Measurements from ENCODE around the gene ZNF575. TPM values are rescaled to one million over a fixed set of nuclear protein-coding genes. Genes with fewer than 3 reads are reported as not detected.

Gene ZNF575
- total and polyA plus RNA-seq, 2 donors (not counting 3 experiments of a cell fraction or from before 2014, with no cell fraction given): 0.57 to 3.0 TPM

DNA sequence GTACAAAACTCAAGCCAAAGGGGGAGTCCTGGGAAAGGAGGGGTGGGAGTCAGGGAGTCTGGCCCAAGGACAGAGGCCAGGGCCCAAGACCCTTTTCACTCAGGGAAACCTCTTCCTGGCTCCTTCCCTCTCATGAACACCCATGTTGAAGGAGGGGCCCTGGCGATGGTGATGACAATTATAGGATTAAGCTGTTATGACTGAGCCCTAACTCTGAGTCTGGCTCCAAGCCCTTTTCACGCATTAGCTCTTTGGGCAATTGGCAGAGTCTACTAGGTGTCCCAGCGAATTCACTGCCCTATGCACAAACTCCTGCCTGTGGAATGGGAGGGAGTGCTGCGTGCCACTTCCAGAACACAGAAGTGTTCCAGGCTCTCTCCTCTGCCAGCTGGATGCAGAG lies 20.7 kb downstream of the ZNF575 start:
- intact Hi-C loops (cut with micrococcal nuclease): loop anchor here (2.0 kb wide), 1 partner anchor 19 kb away; no protein-coding TSS in a partner anchor
- no peaks in the 10 kb centered on the region for H3K4me1 ChIP-seq (ENCODE audit: control insufficient read depth, extremely low read depth, insufficient read depth, low read length)
- no peak overlapping the region for H2AFZ ChIP-seq (ENCODE audit: low read depth, low read length)
- no peak overlapping the region for H3K4me3 ChIP-seq (replicated peaks in 1 of 3; ENCODE audit: insufficient read depth in 1 of 3, low read depth in 1 of 3, low read length in 3 of 3)
- H3K27me3 ChIP-seq (ENCODE audit: control insufficient read depth in 2 of 2, insufficient read depth in 2 of 2, low read length in 2 of 2): no peaks in the 10 kb centered on the region
- H3K27ac ChIP-seq (ENCODE audit: insufficient read depth, low read depth, low read length): no peak overlapping the region
- ChIA-PET CTCF (interaction anchor here (4.1 to 6.6 kb wide), 2 partner anchors 18 to 42 kb away, joined by 69 to 158 read pairs; partner anchors contain the start of genes IRGQ, ZNF575 and ZNF576), POLR2A (no interaction called here)
- no TSS peak for BruUV-seq (replicated peaks)
- TF ChIP-seq FOS (IDR thresholded peaks at IDR 0.05; ENCODE audit: borderline replicate concordance, insufficient read depth, low read length): no peak
- TF ChIP-seq EZH2 (IDR thresholded peaks at IDR 0.05; ENCODE audit: borderline replicate concordance, low read depth, low read length, severe bottlenecking): no peak
- no peak for TF ChIP-seq MYC (IDR thresholded peaks at IDR 0.05; ENCODE audit: low read depth, low read length)
- TF ChIP-seq GATA2 (IDR thresholded peaks at IDR 0.05; ENCODE audit: insufficient read depth, insufficient read length, low read depth, low read length): no peak
- TF ChIP-seq POLR2AphosphoS5 (IDR thresholded peaks at IDR 0.05; ENCODE audit: insufficient read depth, low read depth, low read length): no peak
- TF ChIP-seq, protein P1, sequence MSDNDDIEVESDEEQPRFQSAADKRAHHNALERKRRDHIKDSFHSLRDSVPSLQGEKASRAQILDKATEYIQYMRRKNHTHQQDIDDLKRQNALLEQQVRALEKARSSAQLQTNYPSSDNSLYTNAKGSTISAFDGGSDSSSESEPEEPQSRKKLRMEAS (IDR thresholded peaks at IDR 0.05; ENCODE audit: insufficient read depth, insufficient read length): no peak
- no peak for DNase-seq (ENCODE audit: low read depth, low spot score)
- H3K9me3 ChIP-seq (replicated peaks; ENCODE audit: control insufficient read depth, insufficient read depth, low read length): no peaks in the 10 kb centered on the region
- H3K9me1 ChIP-seq (replicated peaks; ENCODE audit: control insufficient read depth, extremely low read depth, insufficient read depth, low read length): no peaks in the 10 kb centered on the region
- no peaks in the 10 kb centered on the region for H3K79me2 ChIP-seq (ENCODE audit: control insufficient read depth, insufficient read depth, low read length)
- no peaks in the 10 kb centered on the region for H4K20me1 ChIP-seq (replicated peaks; ENCODE audit: control insufficient read depth, extremely low read depth, insufficient read depth, low read length)
- no peak for FAIRE-seq
- no peak overlapping the region for H3K9ac ChIP-seq (replicated peaks; ENCODE audit: extremely low read depth, insufficient read depth, low read length)
- peaks cover 2 to 31% of the 10 kb centered on the region in 2 experiments for H3K36me3 ChIP-seq (ENCODE audit: control insufficient read depth in 2 of 2, extremely low read depth in 1 of 2, insufficient read depth in 2 of 2, low read length in 2 of 2)
- dilution Hi-C loops (cut with MboI; ENCODE audit: extremely low pct_ligation_motif_present, low sequenced_read_pairs): no loop called here
- H3K4me2 ChIP-seq (ENCODE audit: insufficient read depth, low read length): no peak overlapping the region

DNA sequence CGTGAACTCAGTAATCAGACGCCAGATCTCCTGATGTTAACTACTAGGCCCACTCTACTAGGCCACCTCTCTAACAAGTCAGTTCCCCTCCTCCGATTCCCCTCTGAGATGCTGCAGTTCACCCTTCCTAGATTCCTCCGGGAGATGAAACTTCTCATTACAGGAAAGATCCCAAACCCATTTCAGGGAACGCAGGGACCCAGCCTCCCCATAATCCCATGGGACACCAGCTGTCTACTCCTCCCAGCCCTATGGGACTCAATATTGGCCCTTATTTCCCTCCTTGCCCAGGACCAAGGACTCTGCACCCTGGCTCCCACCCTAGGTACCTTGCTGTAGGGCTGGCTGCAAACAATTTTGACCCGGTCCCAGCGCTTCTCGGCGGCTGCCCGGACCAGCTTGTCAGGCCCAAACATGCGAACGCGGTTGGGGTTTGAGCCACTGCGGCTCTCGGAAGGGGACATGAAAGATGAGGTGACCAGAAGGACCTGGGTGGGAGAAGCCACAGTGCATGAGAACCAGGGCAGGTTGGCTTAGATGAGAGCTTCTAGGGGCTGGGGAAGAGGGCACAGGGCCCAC lies 21.4 kb downstream of the ZNF575 start:
- H3K9me1 ChIP-seq (replicated peaks; ENCODE audit: control insufficient read depth, extremely low read depth, insufficient read depth, low read length): no peaks in the 10 kb centered on the region
- H3K27ac ChIP-seq (ENCODE audit: insufficient read depth, low read depth, low read length): no peak overlapping the region
- TF ChIP-seq FOS (IDR thresholded peaks at IDR 0.05; ENCODE audit: borderline replicate concordance, insufficient read depth, low read length): no peak
- no peak for TF ChIP-seq MYC (IDR thresholded peaks at IDR 0.05; ENCODE audit: low read depth, low read length)
- TF ChIP-seq, protein P1 (IDR thresholded peaks at IDR 0.05; ENCODE audit: insufficient read depth, insufficient read length): no peak
- no peak for TF ChIP-seq GATA2 (IDR thresholded peaks at IDR 0.05; ENCODE audit: insufficient read depth, insufficient read length, low read depth, low read length)
- no peak for TF ChIP-seq EZH2 (IDR thresholded peaks at IDR 0.05; ENCODE audit: borderline replicate concordance, low read depth, low read length, severe bottlenecking)
- TF ChIP-seq POLR2AphosphoS5 (IDR thresholded peaks at IDR 0.05; ENCODE audit: insufficient read depth, low read depth, low read length): no peak
- TF ChIP-seq POLR2A (IDR thresholded peaks at IDR 0.05; ENCODE audit: low read depth, low read length): no peak
- no peak for TF ChIP-seq JUN (IDR thresholded peaks at IDR 0.05; ENCODE audit: borderline replicate concordance, insufficient read depth, insufficient read length, low read depth)
- TF ChIP-seq, protein P2, sequence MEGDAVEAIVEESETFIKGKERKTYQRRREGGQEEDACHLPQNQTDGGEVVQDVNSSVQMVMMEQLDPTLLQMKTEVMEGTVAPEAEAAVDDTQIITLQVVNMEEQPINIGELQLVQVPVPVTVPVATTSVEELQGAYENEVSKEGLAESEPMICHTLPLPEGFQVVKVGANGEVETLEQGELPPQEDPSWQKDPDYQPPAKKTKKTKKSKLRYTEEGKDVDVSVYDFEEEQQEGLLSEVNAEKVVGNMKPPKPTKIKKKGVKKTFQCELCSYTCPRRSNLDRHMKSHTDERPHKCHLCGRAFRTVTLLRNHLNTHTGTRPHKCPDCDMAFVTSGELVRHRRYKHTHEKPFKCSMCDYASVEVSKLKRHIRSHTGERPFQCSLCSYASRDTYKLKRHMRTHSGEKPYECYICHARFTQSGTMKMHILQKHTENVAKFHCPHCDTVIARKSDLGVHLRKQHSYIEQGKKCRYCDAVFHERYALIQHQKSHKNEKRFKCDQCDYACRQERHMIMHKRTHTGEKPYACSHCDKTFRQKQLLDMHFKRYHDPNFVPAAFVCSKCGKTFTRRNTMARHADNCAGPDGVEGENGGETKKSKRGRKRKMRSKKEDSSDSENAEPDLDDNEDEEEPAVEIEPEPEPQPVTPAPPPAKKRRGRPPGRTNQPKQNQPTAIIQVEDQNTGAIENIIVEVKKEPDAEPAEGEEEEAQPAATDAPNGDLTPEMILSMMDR (IDR thresholded peaks at IDR 0.05; ENCODE audit: extremely low read depth in 1 of 2, insufficient read depth in 1 of 2, low read depth in 1 of 2, low read length in 2 of 2): no peak
- no peak overlapping the region for H3K4me2 ChIP-seq (ENCODE audit: insufficient read depth, low read length)
- no peaks in the 10 kb centered on the region for H3K9me3 ChIP-seq (replicated peaks; ENCODE audit: control insufficient read depth, insufficient read depth, low read length)
- intact Hi-C loops (cut with micrococcal nuclease): loop anchor here (2.0 kb wide), 1 partner anchor 20 kb away; no protein-coding TSS in a partner anchor
- DNase-seq (ENCODE audit: low read depth, low spot score) (no peak), FAIRE-seq (no peak)
- CTCF ChIA-PET: interaction anchor here (0.6 to 6.6 kb wide), 26 partner anchors 8 to 255 kb away, joined by 3 to 158 read pairs (median 6); partner anchors contain the start of genes IRGQ, PINLYP, XRCC1 and ZNF575
- H3K27me3 ChIP-seq (ENCODE audit: control insufficient read depth in 2 of 2, insufficient read depth in 2 of 2, low read length in 2 of 2): no peaks in the 10 kb centered on the region
- H3K4me1 ChIP-seq (ENCODE audit: control insufficient read depth, extremely low read depth, insufficient read depth, low read length): no peaks in the 10 kb centered on the region
- H3K36me3 ChIP-seq (ENCODE audit: control insufficient read depth in 2 of 2, extremely low read depth in 1 of 2, insufficient read depth in 2 of 2, low read length in 2 of 2): peaks cover 2 to 31% of the 10 kb centered on the region in 2 experiments
- dilution Hi-C loops (cut with MboI; ENCODE audit: extremely low pct_ligation_motif_present, low sequenced_read_pairs): no loop called here
- no peak overlapping the region for H3K4me3 ChIP-seq (replicated peaks in 1 of 3; ENCODE audit: insufficient read depth in 1 of 3, low read depth in 1 of 3, low read length in 3 of 3)
- no peak overlapping the region for H2AFZ ChIP-seq (ENCODE audit: low read depth, low read length)
- POLR2A ChIA-PET: no interaction called here
- no peaks in the 10 kb centered on the region for H3K79me2 ChIP-seq (ENCODE audit: control insufficient read depth, insufficient read depth, low read length)
- H3K9ac ChIP-seq (replicated peaks; ENCODE audit: extremely low read depth, insufficient read depth, low read length): no peak overlapping the region
- BruUV-seq (replicated peaks): no TSS peak
- no peaks in the 10 kb centered on the region for H4K20me1 ChIP-seq (replicated peaks; ENCODE audit: control insufficient read depth, extremely low read depth, insufficient read depth, low read length)

All from endothelial cell of umbilical vein (primary cell).